ENCODE data around the gene ACTA1. TPM values are rescaled to one million over a fixed set of nuclear protein-coding genes. Genes with fewer than 3 reads are reported as not detected.

Gene ACTA1
- total and polyA plus RNA-seq, 2 donors (not counting 1 experiment from before 2014, with no cell fraction given), result 0.21 TPM; not detected in 1

GRCh38 chr1:229433364-229434004 lies 410 bp downstream of the ACTA1 start:
- Histone ChIP-seq H3K9ac (ENCODE audit: low read length) (no peak overlapping the region), H4K20me1 (ENCODE audit: control insufficient read depth, insufficient read depth, low read length, poor library complexity, severe bottlenecking) (no peaks in the 10 kb centered on the region), H3K27me3 (replicated peaks in 1 of 4; ENCODE audit: control extremely low read depth in 1 of 4, control insufficient read depth in 3 of 4, insufficient read depth in 4 of 4, low read length in 3 of 4) (peaks cover 0 to 63% (median 44%) of the 10 kb centered on the region in 4 experiments), H3K4me3 (ENCODE audit: control extremely low read depth in 1 of 5, extremely low read depth in 1 of 5, insufficient read depth in 1 of 5, low read depth in 2 of 5, low read length in 4 of 5) (no peak overlapping the region), H3K9me3 (ENCODE audit: control extremely low read depth in 1 of 3, control insufficient read depth in 2 of 3, insufficient read depth in 1 of 3, low read length in 2 of 3) (peaks cover 0 to 26% (median 0%) of the 10 kb centered on the region in 3 donors), H3K36me3 (replicated peaks in 1 of 2; ENCODE audit: control extremely low read depth in 1 of 2, control insufficient read depth in 1 of 2, extremely low read depth in 1 of 2, insufficient read depth in 2 of 2, low read length in 1 of 2) (no peaks in the 10 kb centered on the region), H3K4me1 (ENCODE audit: control insufficient read depth in 2 of 2, insufficient read depth in 2 of 2, low read length in 2 of 2) (peaks cover 26 to 27% of the 10 kb centered on the region in 2 donors), H3K79me2 (ENCODE audit: control insufficient read depth, insufficient read depth, low read length) (no peaks in the 10 kb centered on the region), H3K27ac (ENCODE audit: low read length in 2 of 2) (no peak overlapping the region), H2AFZ (ENCODE audit: insufficient read depth, low read depth, low read length, poor library complexity, severe bottlenecking) (no peak overlapping the region), H3K4me2 (replicated peaks; ENCODE audit: low read depth, low read length, poor library complexity, severe bottlenecking) (no peak overlapping the region)
- no peaks in the 10 kb centered on the region for H3K9me3 Mint-ChIP-seq (ENCODE audit: insufficient read depth)
- H3K4me3 Mint-ChIP-seq, result no peak overlapping the region
- 23% methylated on average over 17 of the region's 19 CpGs for WGBS (ENCODE audit: insufficient coverage)
- ATAC-seq (ENCODE audit: low read depth) (no peak), DNase-seq (peak; percentile 14)
- peaks cover 14% of the 10 kb centered on the region for H3K4me1 Mint-ChIP-seq
- TF ChIP-seq CTCF (IDR thresholded peaks at IDR 0.05) (no peak), EZH2 (IDR thresholded peaks at IDR 0.05; ENCODE audit: borderline replicate concordance, insufficient read depth, low read depth, low read length, poor library complexity, severe bottlenecking) (peak; percentile 4)
- intact Hi-C loops (cut with micrococcal nuclease), result no loop called here
- ChIA-PET POLR2A (no interaction called here), CTCF (no interaction called here)
- H3K27ac Mint-ChIP-seq, result no peak overlapping the region
- peaks cover 42% of the 10 kb centered on the region for H3K27me3 Mint-ChIP-seq

GRCh38 chr1:229432905-229433304 lies 989 bp downstream of the ACTA1 start:
- peaks cover 48% of the 10 kb centered on the region for H3K27me3 Mint-ChIP-seq
- H3K79me2 ChIP-seq (ENCODE audit: control insufficient read depth, insufficient read depth, low read length), result no peaks in the 10 kb centered on the region
- 19% methylated on average over 37 of the region's 37 CpGs for WGBS (ENCODE audit: insufficient coverage)
- TF ChIP-seq CTCF (IDR thresholded peaks at IDR 0.05) (no peak), EZH2 (IDR thresholded peaks at IDR 0.05; ENCODE audit: borderline replicate concordance, insufficient read depth, low read depth, low read length, poor library complexity, severe bottlenecking) (peak; percentile 7)
- no peaks in the 10 kb centered on the region for H3K36me3 ChIP-seq (replicated peaks in 1 of 2; ENCODE audit: control extremely low read depth in 1 of 2, control insufficient read depth in 1 of 2, extremely low read depth in 1 of 2, insufficient read depth in 2 of 2, low read length in 1 of 2)
- no peak overlapping the region for H3K4me2 ChIP-seq (replicated peaks; ENCODE audit: low read depth, low read length, poor library complexity, severe bottlenecking)
- no peak overlapping the region for H3K4me3 ChIP-seq (ENCODE audit: control extremely low read depth in 1 of 5, extremely low read depth in 1 of 5, insufficient read depth in 1 of 5, low read depth in 2 of 5, low read length in 4 of 5)
- intact Hi-C loops (cut with micrococcal nuclease), result no loop called here
- ChIA-PET POLR2A (no interaction called here), CTCF (no interaction called here)
- H3K27ac Mint-ChIP-seq, result no peak overlapping the region
- no peak overlapping the region for H3K27ac ChIP-seq (ENCODE audit: low read length in 2 of 2)
- no peak overlapping the region for H3K9ac ChIP-seq (ENCODE audit: low read length)
- DNase-seq (no peak), ATAC-seq (ENCODE audit: low read depth) (no peak)
- peak overlapping the region; percentile 45 for H3K4me3 Mint-ChIP-seq
- H3K4me1 ChIP-seq (ENCODE audit: control insufficient read depth in 2 of 2, insufficient read depth in 2 of 2, low read length in 2 of 2), result peaks cover 26 to 27% of the 10 kb centered on the region in 2 donors
- H3K4me1 Mint-ChIP-seq, result peaks cover 14% of the 10 kb centered on the region
- peaks cover 0 to 26% (median 0%) of the 10 kb centered on the region in 3 donors for H3K9me3 ChIP-seq (ENCODE audit: control extremely low read depth in 1 of 3, control insufficient read depth in 2 of 3, insufficient read depth in 1 of 3, low read length in 2 of 3)
- H3K27me3 ChIP-seq (replicated peaks in 1 of 4; ENCODE audit: control extremely low read depth in 1 of 4, control insufficient read depth in 3 of 4, insufficient read depth in 4 of 4, low read length in 3 of 4), result peaks cover 0 to 63% (median 46%) of the 10 kb centered on the region in 4 experiments
- no peak overlapping the region for H2AFZ ChIP-seq (ENCODE audit: insufficient read depth, low read depth, low read length, poor library complexity, severe bottlenecking)
- no peaks in the 10 kb centered on the region for H3K9me3 Mint-ChIP-seq (ENCODE audit: insufficient read depth)
- no peaks in the 10 kb centered on the region for H4K20me1 ChIP-seq (ENCODE audit: control insufficient read depth, insufficient read depth, low read length, poor library complexity, severe bottlenecking)

Data from B cell (primary cell).